HG02885 (cell line): Measurements from ENCODE around the gene ALKBH6.
A peak's percentile ranks its signal among the peaks of the same experiment; 100 is the strongest.
"Not testable (repeated sequence)": the region's sequence is repeated elsewhere in the genome, so short reads cannot be mapped to it uniquely, and the experiment has no call there.

Experiments used
- ATAC-seq: cut with Tn5 transposase; IDR thresholded peaks from one replicate; pipeline ENCODE4 v1.9.1; 2021; ENCODE audit warnings: mild to moderate bottlenecking; ENCODE audit not compliant: unreplicated experiment, poor library complexity

The ALKBH6 gene

GRCh38 chr19:36014012-36014924 lies at the start of gene ALKBH6:
Gene ALKBH6 (minus strand): TSS chr19:36014213. CDS start chr19:36013397, 816 bp downstream.
- ATAC-seq = peak; percentile 97

DNA sequence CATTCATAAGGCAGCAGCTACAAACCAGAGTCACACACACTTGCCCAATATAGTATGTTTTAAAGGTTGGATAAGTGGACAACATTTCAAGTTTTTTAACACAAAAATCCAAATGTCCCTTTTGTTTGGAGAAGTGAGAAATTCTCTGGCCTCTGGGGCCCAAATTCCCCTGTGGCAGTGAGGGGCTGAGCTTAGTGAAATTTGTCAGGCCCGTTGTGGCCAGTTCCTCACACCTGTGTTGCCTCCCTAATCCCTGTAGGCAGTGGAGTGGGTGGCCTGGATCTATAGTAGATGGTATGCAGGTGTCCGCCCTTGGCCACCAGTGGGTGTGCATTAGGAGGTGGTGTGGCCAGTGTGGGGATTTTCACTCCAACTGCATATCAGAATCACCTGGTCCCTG lies 47.4 kb upstream of the ALKBH6 start:
- no peak for ATAC-seq

GRCh38 chr19:36060430-36060829 lies 46.4 kb upstream of the ALKBH6 start:
- no peak for ATAC-seq

DNA sequence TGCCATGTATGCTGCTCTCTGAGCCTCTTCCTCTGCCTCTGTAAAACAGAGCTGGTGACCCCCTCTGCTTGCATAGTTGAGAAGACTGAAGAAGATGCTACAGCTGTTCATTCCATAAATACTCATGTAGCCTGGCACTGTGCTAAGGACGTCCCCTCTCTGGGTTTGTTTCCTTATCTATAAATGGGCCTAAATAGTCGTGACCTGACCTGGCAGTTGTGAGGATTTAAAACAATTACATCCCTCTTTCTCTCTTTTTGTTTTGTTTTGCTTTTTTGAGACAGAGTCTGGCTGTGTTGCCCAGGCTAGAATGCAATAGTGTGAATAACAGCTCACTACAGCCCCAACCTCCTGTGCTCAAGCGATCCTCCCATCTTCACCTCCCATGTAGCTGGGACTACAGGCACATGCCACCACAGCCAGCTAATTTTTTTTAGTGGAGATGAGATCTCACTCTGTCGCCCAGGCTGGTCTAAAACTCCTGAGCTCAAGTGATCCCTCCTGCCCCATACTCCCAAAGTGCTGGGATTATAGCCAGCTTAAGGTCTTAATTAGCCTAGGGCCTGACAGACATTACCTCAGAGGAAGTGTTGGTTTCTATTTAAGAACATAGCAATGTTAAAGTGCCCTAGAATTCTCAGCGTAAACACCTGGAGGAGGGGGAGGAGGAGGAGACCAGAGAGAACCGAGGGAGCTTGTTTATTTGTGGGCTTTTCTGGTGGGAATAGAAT lies 45.3 kb upstream of the ALKBH6 start:
- ATAC-seq = no peak

DNA sequence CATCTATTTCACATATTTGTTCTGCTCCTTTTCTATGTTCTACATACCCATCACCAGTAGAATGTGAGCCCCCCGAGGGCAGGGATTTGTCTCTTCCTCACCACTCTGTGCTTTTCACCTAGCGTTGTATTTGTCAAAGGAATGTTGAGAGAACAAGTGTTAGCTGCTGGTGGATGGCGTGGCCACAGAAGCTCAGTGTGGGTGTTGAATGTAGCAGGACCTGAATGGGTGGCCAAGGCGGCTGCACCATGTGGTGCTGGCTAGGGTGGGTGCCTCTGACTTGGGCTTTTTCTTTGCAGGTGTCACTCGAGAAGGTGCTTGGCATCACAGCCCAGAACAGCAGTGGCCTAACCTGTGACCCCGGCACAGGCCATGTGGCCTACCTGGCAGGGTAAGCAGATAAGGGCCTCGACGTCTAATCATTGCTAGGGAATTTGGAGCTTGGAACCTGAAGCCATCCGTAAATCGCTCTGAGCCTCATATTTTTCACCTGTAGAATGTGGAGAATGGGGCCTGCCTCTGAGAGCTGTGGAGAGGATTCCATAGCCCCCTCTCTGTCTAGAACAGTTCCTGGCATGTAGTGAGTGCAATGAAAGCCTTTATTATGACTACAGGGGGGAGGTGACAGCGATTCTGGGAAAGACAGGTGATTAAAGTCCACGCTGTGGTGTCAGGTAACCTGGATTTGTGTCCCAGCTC lies 44.6 kb upstream of the ALKBH6 start:
- no peak for ATAC-seq

- peak; percentile 78 for ATAC-seq
Observed at GRCh38 chr19:36054733-36055686, 41.0 kb upstream of the ALKBH6 start, which contains the start of gene WDR62. Gene WDR62 (plus strand): TSS chr19:36054897. CDS start chr19:36054972, 75 bp downstream.

- ATAC-seq = peak; percentile 84
Observed at GRCh38 chr19:36054119-36054732, 40.2 kb upstream of the ALKBH6 start, which contains the start of gene THAP8. Gene THAP8 (minus strand): TSS chr19:36054285. CDS start chr19:36054217, 68 bp downstream.

GRCh38 chr19:36051637-36052036 lies 37.6 kb upstream of the ALKBH6 start:
- ATAC-seq = no peak

DNA sequence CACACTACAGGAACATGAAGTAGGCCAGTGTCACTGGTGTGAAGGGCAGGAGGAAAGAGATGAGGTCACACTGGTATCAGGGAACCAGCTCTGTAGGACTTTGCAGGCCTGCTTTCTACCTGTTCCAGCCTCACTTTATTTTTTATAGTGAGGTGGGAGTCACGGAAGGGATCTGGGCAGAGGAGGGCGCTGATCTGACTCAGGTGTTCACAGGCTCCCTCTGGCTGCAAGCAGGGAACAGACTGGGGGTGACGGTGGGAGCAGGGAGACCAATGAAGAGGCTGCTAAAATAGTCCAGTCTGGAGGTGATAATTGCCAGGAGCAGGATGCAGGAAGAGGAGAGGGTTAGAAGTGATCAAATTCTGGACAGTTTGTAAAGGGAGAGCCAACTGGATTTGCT lies 37.2 kb upstream of the ALKBH6 start:
- ATAC-seq = no peak

DNA sequence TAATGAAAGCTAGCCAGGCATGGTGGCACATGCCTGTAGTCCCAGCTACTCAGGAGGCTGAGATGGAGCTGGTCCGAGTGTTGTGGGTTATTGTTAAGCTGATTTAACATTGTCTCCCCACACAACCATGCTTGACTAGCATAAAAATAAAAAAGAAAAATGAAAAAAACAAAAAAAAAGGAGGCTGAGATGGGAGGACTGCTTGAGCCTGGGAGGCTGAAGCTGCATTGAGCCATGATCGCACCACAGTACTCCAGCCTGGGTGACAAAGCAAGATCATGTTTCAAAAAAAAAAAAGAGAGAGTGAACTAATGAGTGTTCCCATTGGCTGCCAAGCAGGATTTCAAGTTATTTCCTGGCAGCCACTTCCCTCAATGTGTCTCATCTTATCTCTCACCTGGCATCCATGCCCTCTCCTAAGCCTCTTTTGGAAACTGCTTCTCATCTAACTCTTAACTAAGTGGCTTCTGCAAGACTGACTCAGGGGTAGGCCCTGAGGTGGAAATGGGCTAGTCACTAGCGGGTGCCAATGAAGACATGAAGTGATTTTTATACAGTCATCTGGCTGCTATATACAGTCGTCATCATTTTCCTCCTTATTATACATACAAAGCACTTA lies 35.2 kb upstream of the ALKBH6 start:
- no peak for ATAC-seq

DNA sequence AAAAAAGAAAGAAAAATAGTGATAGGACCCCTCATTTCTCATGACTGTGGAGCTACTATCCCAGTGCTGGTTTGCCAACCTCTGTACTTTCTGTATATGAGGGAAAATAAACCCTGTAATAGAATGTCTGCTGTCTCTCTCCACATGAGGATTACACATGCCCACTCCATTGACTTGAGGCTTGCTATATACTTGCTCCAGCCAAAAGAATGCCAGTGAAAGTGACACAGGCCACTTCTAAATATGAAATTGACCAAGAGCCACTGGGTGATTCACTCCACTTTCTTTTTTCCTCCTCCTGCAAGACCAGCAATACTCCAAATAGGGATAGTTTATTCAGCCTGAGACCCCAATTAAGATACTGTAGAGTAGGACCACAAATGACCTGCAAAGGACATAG lies 33.8 kb upstream of the ALKBH6 start:
- no peak for ATAC-seq

DNA sequence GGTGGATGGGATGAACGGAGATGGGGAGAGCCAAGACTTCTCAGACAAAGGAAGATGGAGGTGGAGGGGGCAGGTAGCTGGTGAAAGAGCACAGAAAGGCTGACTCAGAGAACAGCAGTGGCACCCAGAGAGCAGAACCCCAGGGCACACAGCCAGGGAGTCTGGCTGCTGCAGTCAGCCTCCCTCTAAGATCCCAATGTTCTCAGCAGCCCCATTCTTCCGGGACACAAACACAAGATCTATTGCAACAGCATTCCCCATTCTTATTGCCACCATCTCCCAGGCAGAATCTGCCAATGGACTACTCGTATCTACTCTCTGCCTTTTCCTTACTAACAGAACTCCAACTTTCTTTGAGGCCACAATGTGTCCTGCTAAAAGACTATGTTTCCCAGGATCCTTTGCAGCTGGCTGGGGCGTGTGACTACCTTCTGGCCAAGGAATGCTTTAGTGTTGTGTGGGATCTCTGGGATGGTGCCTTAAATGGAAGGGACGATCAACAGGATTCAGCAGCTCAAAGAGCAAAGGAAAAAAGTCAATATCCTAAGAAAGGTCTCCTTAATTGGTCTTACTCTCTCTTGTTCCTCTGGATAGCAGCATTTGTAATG lies 32.5 kb upstream of the ALKBH6 start:
- no peak for ATAC-seq

- ATAC-seq = no peak
Observed at GRCh38 chr19:36043952-36044351, 29.9 kb upstream of the ALKBH6 start.

DNA sequence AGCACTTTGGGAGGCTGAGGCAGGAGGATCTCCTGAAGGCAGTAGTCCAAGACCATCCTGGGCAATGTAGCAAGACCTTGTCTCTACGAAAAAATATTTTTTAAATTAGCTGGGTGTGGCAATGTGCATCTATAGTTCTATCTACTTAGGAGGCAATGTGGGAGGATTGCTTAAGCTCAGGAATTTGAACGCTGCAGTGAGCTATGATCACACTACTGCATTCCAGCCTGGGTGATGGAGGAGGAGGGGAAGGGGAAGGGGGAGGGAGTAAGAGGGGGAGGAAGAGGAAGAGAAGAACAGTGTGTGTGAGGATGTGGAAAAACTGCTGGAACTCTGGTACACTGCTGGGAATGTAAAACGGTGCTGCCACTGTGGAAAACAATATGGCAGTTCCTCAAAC lies 27.8 kb upstream of the ALKBH6 start:
- ATAC-seq = no peak

DNA sequence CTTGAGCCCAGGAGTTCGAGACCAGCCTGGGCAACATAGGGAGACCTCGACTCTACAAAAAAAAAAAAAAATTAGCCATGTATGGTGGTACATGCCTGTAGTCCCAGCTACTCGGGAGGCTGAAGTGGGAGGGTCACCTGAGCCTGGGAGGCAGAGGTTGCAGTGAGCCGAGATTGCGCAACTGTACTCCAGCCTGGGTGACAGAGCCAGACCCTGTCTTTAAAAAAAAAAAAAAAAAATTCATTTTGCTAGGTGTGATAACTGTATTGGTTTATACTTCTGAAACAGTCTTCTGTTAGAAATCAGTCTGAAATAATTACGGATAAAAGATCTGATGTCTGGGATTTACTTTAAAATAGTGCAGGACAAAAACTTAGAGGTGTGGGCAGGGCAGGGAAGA lies 27.1 kb upstream of the ALKBH6 start:
- ATAC-seq = not testable (repeated sequence)

- no peak for ATAC-seq
Observed at GRCh38 chr19:36040495-36040894, 26.5 kb upstream of the ALKBH6 start.

DNA sequence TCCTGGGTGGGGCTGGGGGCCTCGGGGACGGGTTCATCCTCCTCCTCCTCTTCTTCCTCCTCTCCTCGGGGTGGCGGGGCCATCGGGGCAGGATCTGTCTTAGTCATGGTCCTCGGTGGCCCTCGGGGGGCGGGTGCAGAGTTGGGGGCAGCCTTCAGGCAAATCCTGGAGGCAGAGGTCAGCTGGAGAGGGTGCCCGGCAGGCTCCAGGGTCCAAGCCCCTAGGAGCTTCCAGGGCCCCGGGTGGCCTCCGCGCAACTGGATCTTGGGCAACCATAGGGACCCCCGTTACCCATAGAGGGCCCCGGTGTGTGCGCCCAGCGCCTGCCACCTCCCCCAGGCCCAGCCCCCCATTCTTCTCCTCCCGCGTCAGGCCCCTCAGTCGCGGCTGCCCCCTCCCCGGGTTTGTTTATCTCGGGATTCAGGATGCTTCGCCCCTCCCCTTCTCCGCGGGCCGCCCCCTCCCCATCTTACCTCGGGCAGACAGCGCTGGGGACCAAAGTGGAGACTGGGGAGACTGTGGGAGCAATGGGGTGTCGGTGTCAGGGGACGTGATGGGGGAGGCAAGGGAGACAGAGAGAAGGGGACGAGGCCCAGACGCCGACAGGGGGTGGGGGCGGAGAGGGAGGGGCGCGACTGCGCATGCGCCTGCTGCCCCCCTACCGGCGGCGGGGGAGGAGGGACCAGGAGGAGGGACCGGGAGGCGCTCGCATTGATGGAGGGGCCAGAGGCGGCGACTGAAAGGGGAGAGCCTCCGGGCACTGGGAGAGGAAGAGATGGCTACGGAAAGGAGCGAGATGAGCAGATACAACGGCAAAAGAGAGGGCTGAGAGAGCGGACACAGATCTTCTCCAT lies 18.5 kb upstream of the ALKBH6 start, which contains the start of gene CLIP3:
Gene CLIP3, minus strand, starts transcription at position 623 of the 854 bp plus-strand sequence. Its CDS starts 516 bp downstream, at position 107.
- ATAC-seq = no peak
